Neural cell (in vitro differentiated cells): ENCODE data around the gene ATP6AP1. TPM values are rescaled to one million over a fixed set of nuclear protein-coding genes. Genes with fewer than 3 reads are reported as not detected.

Experiments used
- H2AFZ ChIP-seq: fragments of 200-600, 300-800 bp; sonication (generic), shearing (Covaris generic); 2 replicates; pipeline ENCODE4 v1.6.0; 2014; ENCODE audit warnings: low read depth, mild to moderate bottlenecking, antibody characterized with exemption, low read length, moderate library complexity
- H3F3A ChIP-seq: fragments of 200-600 bp; shearing (Covaris generic); 2 replicates; pipeline ENCODE4 v1.6.1; 2016; ENCODE audit warnings: mild to moderate bottlenecking, moderate library complexity, mixed read lengths, antibody characterized with exemption, low read length; ENCODE audit not compliant: insufficient read depth, poor library complexity, severe bottlenecking
- H3K27ac ChIP-seq: fragments of 200-600, 300-800 bp; sonication (generic), shearing (Covaris generic); 2 replicates; pipeline ENCODE4 v1.5.1; 2014; ENCODE audit warnings: mild to moderate bottlenecking, low read length, moderate library complexity
- H3K27me3 ChIP-seq: fragments of 300-800, 200-600 bp; sonication (generic), shearing (Covaris generic); 2 replicates; pipeline ENCODE4 v1.6.0; 2014; ENCODE audit warnings: mild to moderate bottlenecking, low read depth, low read length, moderate library complexity; ENCODE audit not compliant: insufficient read depth
- H3K36me3 ChIP-seq: fragments of 300-800, 200-600 bp; sonication (generic), shearing (Covaris generic); 2 replicates; pipeline ENCODE4 v1.5.1; 2014; ENCODE audit warnings: mild to moderate bottlenecking, antibody characterized with exemption, low read length, moderate library complexity; ENCODE audit not compliant: insufficient read depth
- H3K4me2 ChIP-seq: fragments of 300-800, 200-600 bp; sonication (generic), shearing (Covaris generic); 2 replicates; pipeline ENCODE4 v1.6.0; 2014; ENCODE audit warnings: mild to moderate bottlenecking, low read length
- H3K4me3 ChIP-seq: fragments of 300-800, 200-600 bp; sonication (generic), shearing (Covaris generic); 2 replicates; pipeline ENCODE4 v1.5.1; 2014; ENCODE audit warnings: mild to moderate bottlenecking, low read length, moderate library complexity
- H3K79me2 ChIP-seq: fragments of 200-600 bp; shearing (Covaris generic); replicated peaks from 2 replicates; pipeline ENCODE4 v1.6.0; 2014; ENCODE audit warnings: mild to moderate bottlenecking, low read length, moderate library complexity; ENCODE audit not compliant: insufficient read depth
- H3K9ac ChIP-seq: fragments of 300-800, 200-600 bp; sonication (generic), shearing (Covaris generic); 2 replicates; pipeline ENCODE4 v1.6.1; 2016; ENCODE audit warnings: mild to moderate bottlenecking, low read length, mixed read lengths
- H3K9me2 ChIP-seq: fragments of 200-600 bp; shearing (Covaris generic); 2 replicates; pipeline ENCODE4 v1.6.1; 2016; ENCODE audit warnings: mild to moderate bottlenecking, low read length, mixed read lengths; ENCODE audit not compliant: insufficient read depth
- H3K9me3 ChIP-seq: fragments of 200-600, 300-800 bp; sonication (generic), shearing (Covaris generic); 2 replicates; pipeline ENCODE4 v1.6.1; 2016; ENCODE audit warnings: mild to moderate bottlenecking, mixed run types, low read length, moderate library complexity, mixed read lengths
- H4K20me1 ChIP-seq: fragments of 200-600 bp; shearing (Covaris generic); 2 replicates; pipeline ENCODE4 v1.6.1; 2016; ENCODE audit warnings: mild to moderate bottlenecking, mixed run types; ENCODE audit not compliant: insufficient read depth
- EP300 ChIP-seq: fragments of 450-650 bp; conservative IDR thresholded peaks from 2 replicates; pipeline ENCODE4 v1.6.1; 2014; ENCODE audit warnings: antibody characterized with exemption, mild to moderate bottlenecking, moderate library complexity; ENCODE audit not compliant: poor library complexity, severe bottlenecking
- EZH2 ChIP-seq: fragments of 200-600, 300-800 bp; shearing (Covaris generic), sonication (generic); IDR thresholded peaks from 2 replicates; pipeline ENCODE4 v1.6.1; 2014; ENCODE audit warnings: antibody characterized with exemption, low read length, borderline replicate concordance, mild to moderate bottlenecking; ENCODE audit not compliant: insufficient read depth, poor library complexity, severe bottlenecking
- MXI1 ChIP-seq: fragments of 450-650 bp; conservative IDR thresholded peaks from 2 replicates; pipeline ENCODE4 v1.6.1; 2014; ENCODE audit warnings: antibody characterized with exemption, mild to moderate bottlenecking; ENCODE audit not compliant: poor library complexity, severe bottlenecking
- POLR2AphosphoS5 ChIP-seq: IDR thresholded peaks from 2 replicates; pipeline ENCODE4 v1.6.1; 2012
- RAD21 ChIP-seq: fragments of 450-650 bp; conservative IDR thresholded peaks from 2 replicates; pipeline ENCODE4 v1.6.1; 2014; ENCODE audit warnings: antibody characterized with exemption, mild to moderate bottlenecking, moderate library complexity
- SMC3 ChIP-seq: fragments of 450-650 bp; conservative IDR thresholded peaks from 2 replicates; pipeline ENCODE4 v1.6.1; 2014; ENCODE audit warnings: antibody characterized with exemption, mild to moderate bottlenecking, moderate library complexity; ENCODE audit not compliant: poor library complexity
- TAF1 ChIP-seq: IDR thresholded peaks from 2 replicates; pipeline ENCODE4 v1.6.1; 2012; ENCODE audit warnings: low read depth
- polyA plus RNA-seq: library from polyadenylated mRNA; depleted of rRNA; stranded (reverse); fragments of >200 nt; gene quantifications from 2 replicates; pipeline ENCODE4 v1.2.3, GENCODE V29; 2014
- TF ChIP-seq, protein P1 (sequence below): IDR thresholded peaks from 2 replicates; pipeline ENCODE4 v1.6.1; 2012; ENCODE audit warnings: borderline replicate concordance
- TF ChIP-seq, protein P2 (sequence below): fragments of 450-650 bp; IDR thresholded peaks from 2 replicates; pipeline ENCODE4 v1.5.1; 2014; ENCODE audit warnings: antibody characterized with exemption, mild to moderate bottlenecking, moderate library complexity; ENCODE audit not compliant: poor library complexity, severe bottlenecking

Gene ATP6AP1
- polyA plus RNA-seq, 1 donor from 2014 or later = 126 TPM

DNA sequence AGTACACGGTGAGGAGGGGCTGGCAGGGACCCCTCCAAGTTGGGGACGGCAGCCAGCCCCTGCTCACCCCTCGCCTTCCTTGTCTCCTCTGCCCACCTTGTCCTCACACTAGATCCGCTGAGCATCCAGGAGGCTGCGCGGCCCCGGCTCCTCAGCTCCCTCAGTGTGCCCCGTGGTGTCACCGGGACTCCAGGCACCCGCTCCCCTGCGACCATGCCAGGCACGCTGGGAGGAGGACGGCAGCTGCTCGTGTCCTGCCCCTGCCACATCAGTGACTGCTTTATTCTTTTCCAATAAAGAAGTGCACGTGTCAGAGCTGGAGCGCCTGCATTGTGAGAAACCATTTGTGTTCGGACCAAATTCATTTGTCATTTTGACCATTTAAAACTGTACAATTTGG, 21.8 kb downstream of the ATP6AP1 start:
- no peaks in the 10 kb centered on the region for H3K36me3 ChIP-seq
- H3K9ac ChIP-seq = no peak overlapping the region
- H2AFZ ChIP-seq = no peak overlapping the region
- H3K4me3 ChIP-seq = no peak overlapping the region
- H3K9me3 ChIP-seq = no peaks in the 10 kb centered on the region
- no peak overlapping the region for H3K4me2 ChIP-seq
- TF ChIP-seq EP300 (no peak), SMC3 (no peak), TAF1 (no peak), RAD21 (no peak), POLR2AphosphoS5 (no peak), MXI1 (no peak), EZH2 (no peak)
- TF ChIP-seq, protein P1, sequence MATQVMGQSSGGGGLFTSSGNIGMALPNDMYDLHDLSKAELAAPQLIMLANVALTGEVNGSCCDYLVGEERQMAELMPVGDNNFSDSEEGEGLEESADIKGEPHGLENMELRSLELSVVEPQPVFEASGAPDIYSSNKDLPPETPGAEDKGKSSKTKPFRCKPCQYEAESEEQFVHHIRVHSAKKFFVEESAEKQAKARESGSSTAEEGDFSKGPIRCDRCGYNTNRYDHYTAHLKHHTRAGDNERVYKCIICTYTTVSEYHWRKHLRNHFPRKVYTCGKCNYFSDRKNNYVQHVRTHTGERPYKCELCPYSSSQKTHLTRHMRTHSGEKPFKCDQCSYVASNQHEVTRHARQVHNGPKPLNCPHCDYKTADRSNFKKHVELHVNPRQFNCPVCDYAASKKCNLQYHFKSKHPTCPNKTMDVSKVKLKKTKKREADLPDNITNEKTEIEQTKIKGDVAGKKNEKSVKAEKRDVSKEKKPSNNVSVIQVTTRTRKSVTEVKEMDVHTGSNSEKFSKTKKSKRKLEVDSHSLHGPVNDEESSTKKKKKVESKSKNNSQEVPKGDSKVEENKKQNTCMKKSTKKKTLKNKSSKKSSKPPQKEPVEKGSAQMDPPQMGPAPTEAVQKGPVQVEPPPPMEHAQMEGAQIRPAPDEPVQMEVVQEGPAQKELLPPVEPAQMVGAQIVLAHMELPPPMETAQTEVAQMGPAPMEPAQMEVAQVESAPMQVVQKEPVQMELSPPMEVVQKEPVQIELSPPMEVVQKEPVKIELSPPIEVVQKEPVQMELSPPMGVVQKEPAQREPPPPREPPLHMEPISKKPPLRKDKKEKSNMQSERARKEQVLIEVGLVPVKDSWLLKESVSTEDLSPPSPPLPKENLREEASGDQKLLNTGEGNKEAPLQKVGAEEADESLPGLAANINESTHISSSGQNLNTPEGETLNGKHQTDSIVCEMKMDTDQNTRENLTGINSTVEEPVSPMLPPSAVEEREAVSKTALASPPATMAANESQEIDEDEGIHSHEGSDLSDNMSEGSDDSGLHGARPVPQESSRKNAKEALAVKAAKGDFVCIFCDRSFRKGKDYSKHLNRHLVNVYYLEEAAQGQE = no peak
- TF ChIP-seq, protein P2, sequence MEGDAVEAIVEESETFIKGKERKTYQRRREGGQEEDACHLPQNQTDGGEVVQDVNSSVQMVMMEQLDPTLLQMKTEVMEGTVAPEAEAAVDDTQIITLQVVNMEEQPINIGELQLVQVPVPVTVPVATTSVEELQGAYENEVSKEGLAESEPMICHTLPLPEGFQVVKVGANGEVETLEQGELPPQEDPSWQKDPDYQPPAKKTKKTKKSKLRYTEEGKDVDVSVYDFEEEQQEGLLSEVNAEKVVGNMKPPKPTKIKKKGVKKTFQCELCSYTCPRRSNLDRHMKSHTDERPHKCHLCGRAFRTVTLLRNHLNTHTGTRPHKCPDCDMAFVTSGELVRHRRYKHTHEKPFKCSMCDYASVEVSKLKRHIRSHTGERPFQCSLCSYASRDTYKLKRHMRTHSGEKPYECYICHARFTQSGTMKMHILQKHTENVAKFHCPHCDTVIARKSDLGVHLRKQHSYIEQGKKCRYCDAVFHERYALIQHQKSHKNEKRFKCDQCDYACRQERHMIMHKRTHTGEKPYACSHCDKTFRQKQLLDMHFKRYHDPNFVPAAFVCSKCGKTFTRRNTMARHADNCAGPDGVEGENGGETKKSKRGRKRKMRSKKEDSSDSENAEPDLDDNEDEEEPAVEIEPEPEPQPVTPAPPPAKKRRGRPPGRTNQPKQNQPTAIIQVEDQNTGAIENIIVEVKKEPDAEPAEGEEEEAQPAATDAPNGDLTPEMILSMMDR = no peak
- no peaks in the 10 kb centered on the region for H3F3A ChIP-seq
- H3K27me3 ChIP-seq = no peaks in the 10 kb centered on the region
- no peaks in the 10 kb centered on the region for H3K9me2 ChIP-seq
- H3K79me2 ChIP-seq = peaks cover under 1% of the 10 kb centered on the region
- H3K27ac ChIP-seq = no peak overlapping the region
- no peaks in the 10 kb centered on the region for H4K20me1 ChIP-seq

DNA sequence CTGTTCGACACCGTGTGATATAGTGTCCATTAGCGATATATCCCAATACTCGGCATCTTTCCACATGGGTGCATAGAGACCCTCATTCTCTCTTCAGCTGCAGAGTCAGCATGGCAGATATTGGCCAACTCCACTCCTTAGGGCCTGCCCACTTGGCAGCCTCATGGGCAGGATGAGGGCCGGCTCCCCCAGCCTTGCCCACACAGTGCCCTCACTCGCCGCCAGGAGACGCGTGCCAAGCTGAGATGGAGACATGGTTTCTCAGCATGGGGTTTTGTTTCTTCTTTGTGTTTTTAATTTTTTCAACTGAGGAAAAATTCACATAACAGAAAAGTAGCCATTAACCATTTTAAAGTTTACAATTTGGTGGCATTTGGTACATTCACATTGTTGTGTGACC, 24.3 kb downstream of the ATP6AP1 start:
- Histone ChIP-seq H3K27ac (no peak overlapping the region), H3K9ac (no peak overlapping the region), H3K9me2 (no peaks in the 10 kb centered on the region), H3K36me3 (no peaks in the 10 kb centered on the region), H4K20me1 (no peaks in the 10 kb centered on the region), H3K79me2 (no peaks in the 10 kb centered on the region), H3K4me3 (no peak overlapping the region), H3F3A (no peaks in the 10 kb centered on the region), H3K9me3 (no peaks in the 10 kb centered on the region), H3K27me3 (no peaks in the 10 kb centered on the region), H2AFZ (no peak overlapping the region), H3K4me2 (no peak overlapping the region)
- TF ChIP-seq TAF1 (no peak), EZH2 (no peak), MXI1 (no peak), SMC3 (no peak), EP300 (no peak), RAD21 (no peak)
- TF ChIP-seq, protein P2 = no peak
- TF ChIP-seq, protein P1 = no peak
